T-cell (primary cell): ENCODE data around the gene C8G. TPM values are rescaled to one million over a fixed set of nuclear protein-coding genes. Genes with fewer than 3 reads are reported as not detected.

Experiments
- ATAC-seq, 4 experiments: fragments of 200-7000 bp in 3 of 4; fragments of 150-1000 bp in 1 of 4; cut with Tn5 transposase; replicated peaks in 1 of 4; 1 replicate in 3 of 4; 2 replicates in 1 of 4; pipeline ENCODE4 v1.10.0; 2021; ENCODE audit warnings: moderate library complexity in 3 of 4, mild to moderate bottlenecking in 2 of 4, moderate number of reproducible peaks in 1 of 4
- CTCF ChIA-PET, 2 donors: fragments of 300-600 bp; sonication (Branson Sonifier 250); formaldehyde crosslinking; loops; one replicate each; lab custom pipeline; 2022; ENCODE audit warnings: antibody characterized with exemption in 2 of 2; lab: Charles Lee
- POLR2A ChIA-PET, 2 donors: fragments of 300-600 bp; sonication (Branson Sonifier 250); formaldehyde crosslinking; loops; one replicate each; lab custom pipeline; 2022; ENCODE audit warnings: antibody characterized with exemption in 2 of 2; lab: Charles Lee
- DNase-seq, 35 experiments: peaks; one replicate each; pipeline versions ENCODE4 v3.0.0 to v3.0.0-alpha.2; 2013 to 2023
- H3K27ac ChIP-seq: one replicate; pipeline ENCODE4 v1.5.1; 2013; ENCODE audit warnings: low read length
- H3K27me3 ChIP-seq, 2 experiments: replicated peaks in 1 of 2; 1 replicate in 1 of 2; 2 replicates in 1 of 2; pipeline versions ENCODE4 v1.6.1 to v1.7.0; 2013; ENCODE audit warnings: low read length in 1 of 2, mixed read lengths in 1 of 2; ENCODE audit not compliant: control insufficient read depth in 2 of 2, insufficient read depth in 2 of 2; ENCODE audit errors: extremely low read depth in 1 of 2
- H3K36me3 ChIP-seq, 2 donors: 1 replicate in 1 of 2; 2 replicates in 1 of 2; pipeline versions ENCODE4 v1.6.1 to v1.7.0; 2013; ENCODE audit warnings: low read length in 1 of 2; ENCODE audit not compliant: control insufficient read depth in 2 of 2, insufficient read depth in 1 of 2; ENCODE audit errors: extremely low read depth in 1 of 2
- H3K4me1 ChIP-seq, 2 experiments: 1 replicate in 1 of 2; 2 replicates in 1 of 2; pipeline versions ENCODE4 v1.6.1 to v1.7.0; 2013; ENCODE audit warnings: low read length in 2 of 2, mixed read lengths in 1 of 2; ENCODE audit not compliant: insufficient read depth in 2 of 2, control insufficient read depth in 1 of 2; ENCODE audit errors: extremely low read depth in 1 of 2
- H3K4me3 ChIP-seq, 2 donors: 1 replicate in 1 of 2; 2 replicates in 1 of 2; pipeline versions ENCODE4 v1.5.1 to v1.7.0; 2013; ENCODE audit warnings: mild to moderate bottlenecking in 2 of 2, low read length in 1 of 2, moderate library complexity in 1 of 2; ENCODE audit not compliant: control insufficient read depth in 1 of 2; ENCODE audit errors: extremely low read depth in 1 of 2
- H3K9me3 ChIP-seq: 2 replicates; pipeline ENCODE4 v1.7.0; 2013
- H3K27ac Mint-ChIP-seq, 2 donors: one replicate each; pipeline ENCODE4 v1.8.0; 2020 to 2021; ENCODE audit warnings: mild to moderate bottlenecking in 2 of 2, mixed read lengths in 2 of 2
- H3K27me3 Mint-ChIP-seq, 2 donors: one replicate each; pipeline ENCODE4 v1.8.0; 2021 to 2022; ENCODE audit warnings: mixed read lengths in 2 of 2
- H3K36me3 Mint-ChIP-seq: one replicate; pipeline ENCODE4 v1.8.0; 2021; ENCODE audit warnings: mixed read lengths
- H3K4me1 Mint-ChIP-seq, 3 donors: one replicate each; pipeline ENCODE4 v1.8.0; 2020 to 2022; ENCODE audit warnings: mixed read lengths in 3 of 3, mild to moderate bottlenecking in 1 of 3
- H3K4me3 Mint-ChIP-seq, 3 donors: one replicate each; pipeline ENCODE4 v1.8.0; 2020 to 2022; ENCODE audit warnings: mild to moderate bottlenecking in 3 of 3, mixed read lengths in 3 of 3, moderate library complexity in 3 of 3
- H3K9me3 Mint-ChIP-seq, 3 donors: one replicate each; pipeline ENCODE4 v1.8.0; 2020 to 2022; ENCODE audit warnings: mixed read lengths in 3 of 3
- WGBS: methylation state at CpG from one replicate; pipeline ENCODE4 v1.1.5; 2013; ENCODE audit warnings: missing lambda C conversion rate; ENCODE audit not compliant: insufficient coverage; 5-methylcytosine and 5-hydroxymethylcytosine counted together
- total RNA-seq, 35 experiments: library from RNA in 6 of 35; stranded (reverse) in 6 of 35; fragments of 120-200 nt in 1 of 35; gene quantifications; one replicate each; pipeline versions ENCODE4 v1.2.1 to v1.2.4 and lab custom pipeline; 2013 to 2026

Gene C8G
- total RNA-seq, 5 donors from 2014 or later (not counting 1 experiment from before 2014, with no cell fraction given): 1.7 to 3.8 (median 3.2) TPM

- no peaks in the 10 kb centered on the region for H3K9me3 Mint-ChIP-seq
- H3K4me3 ChIP-seq: no peak overlapping the region
- H3K4me1 Mint-ChIP-seq: peaks cover 9 to 25% (median 12%) of the 10 kb centered on the region in 3 donors
- peak overlapping the region; percentile 17 to 81 (median 59) for H3K4me3 Mint-ChIP-seq
- ChIA-PET POLR2A (no interaction called here), CTCF (interaction anchor here (0.9 to 1.6 kb wide), 5 partner anchors 81 to 90 kb away, joined by 3 to 19 read pairs (median 4); partner anchors contain the start of gene FUT7 (in 1 of the 2))
- H3K9me3 ChIP-seq: no peaks in the 10 kb centered on the region
- H3K36me3 Mint-ChIP-seq: no peaks in the 10 kb centered on the region
- H3K4me1 ChIP-seq: peaks cover 7 to 64% of the 10 kb centered on the region in 2 experiments
- no peak for ATAC-seq
- WGBS: 39% methylated on average over 5 of the region's 15 CpGs
- no peaks in the 10 kb centered on the region for H3K27me3 Mint-ChIP-seq
- peak in 1 of 35 experiments; percentile 40 for DNase-seq
- H3K27me3 ChIP-seq: no peaks in the 10 kb centered on the region
- H3K36me3 ChIP-seq: no peaks in the 10 kb centered on the region
- H3K27ac ChIP-seq: no peak overlapping the region
- peak overlapping the region; percentile 46 to 55 for H3K27ac Mint-ChIP-seq
Observed at GRCh38 chr9:136947955-136948510, 3.0 kb downstream of the C8G start.

DNA sequence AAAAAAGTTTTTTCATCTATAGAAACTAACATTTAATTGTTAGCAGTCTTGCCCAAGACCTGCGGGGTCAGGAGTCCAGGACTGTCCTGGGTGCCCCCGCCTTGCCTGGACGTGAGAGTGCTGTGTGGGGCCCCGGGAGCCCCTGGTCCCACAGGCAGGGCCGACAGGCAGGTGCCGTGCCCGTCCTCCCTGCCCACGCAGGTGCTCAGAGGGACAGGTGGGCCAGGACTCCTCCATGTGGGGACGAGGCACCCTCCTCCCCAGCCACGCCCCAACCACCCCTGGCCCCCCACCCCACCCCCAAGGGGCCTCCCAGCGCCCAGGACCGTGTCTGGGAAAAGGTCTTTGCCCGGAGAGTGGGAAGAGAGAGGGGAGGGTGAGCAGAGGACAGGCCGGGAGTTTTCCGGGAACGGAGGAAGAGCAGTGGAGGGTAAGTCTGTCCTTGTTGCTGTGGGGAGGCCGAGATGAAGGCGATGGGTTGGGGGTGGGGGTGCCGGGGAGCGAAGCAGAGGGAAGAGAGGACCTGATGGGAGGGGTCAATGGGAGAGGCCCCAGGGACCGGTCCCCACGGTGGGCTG, 4.3 kb downstream of the C8G start:
- H3K4me3 Mint-ChIP-seq: peak overlapping the region; percentile 80 to 81 (median 81)
- ChIA-PET POLR2A (no interaction called here), CTCF (no interaction called here)
- H3K4me3 ChIP-seq: peak overlapping the region; percentile 52 to 65
- no peaks in the 10 kb centered on the region for H3K36me3 Mint-ChIP-seq
- peak overlapping the region; percentile 57 for H3K27ac ChIP-seq
- no peaks in the 10 kb centered on the region for H3K9me3 Mint-ChIP-seq
- peak overlapping the region; percentile 88 to 90 for H3K27ac Mint-ChIP-seq
- ATAC-seq (peak in 2 of 4 experiments; percentile 0 to 5), DNase-seq (peak in 1 of 35 experiments; percentile 3)
- peaks cover 5 to 55% of the 10 kb centered on the region in 2 experiments for H3K4me1 ChIP-seq
- WGBS: 12% methylated on average over 14 of the region's 22 CpGs
- H3K36me3 ChIP-seq: no peaks in the 10 kb centered on the region
- H3K27me3 Mint-ChIP-seq: no peaks in the 10 kb centered on the region
- H3K9me3 ChIP-seq: no peaks in the 10 kb centered on the region
- H3K27me3 ChIP-seq: no peaks in the 10 kb centered on the region
- peaks cover 9 to 22% (median 12%) of the 10 kb centered on the region in 3 donors for H3K4me1 Mint-ChIP-seq

DNA sequence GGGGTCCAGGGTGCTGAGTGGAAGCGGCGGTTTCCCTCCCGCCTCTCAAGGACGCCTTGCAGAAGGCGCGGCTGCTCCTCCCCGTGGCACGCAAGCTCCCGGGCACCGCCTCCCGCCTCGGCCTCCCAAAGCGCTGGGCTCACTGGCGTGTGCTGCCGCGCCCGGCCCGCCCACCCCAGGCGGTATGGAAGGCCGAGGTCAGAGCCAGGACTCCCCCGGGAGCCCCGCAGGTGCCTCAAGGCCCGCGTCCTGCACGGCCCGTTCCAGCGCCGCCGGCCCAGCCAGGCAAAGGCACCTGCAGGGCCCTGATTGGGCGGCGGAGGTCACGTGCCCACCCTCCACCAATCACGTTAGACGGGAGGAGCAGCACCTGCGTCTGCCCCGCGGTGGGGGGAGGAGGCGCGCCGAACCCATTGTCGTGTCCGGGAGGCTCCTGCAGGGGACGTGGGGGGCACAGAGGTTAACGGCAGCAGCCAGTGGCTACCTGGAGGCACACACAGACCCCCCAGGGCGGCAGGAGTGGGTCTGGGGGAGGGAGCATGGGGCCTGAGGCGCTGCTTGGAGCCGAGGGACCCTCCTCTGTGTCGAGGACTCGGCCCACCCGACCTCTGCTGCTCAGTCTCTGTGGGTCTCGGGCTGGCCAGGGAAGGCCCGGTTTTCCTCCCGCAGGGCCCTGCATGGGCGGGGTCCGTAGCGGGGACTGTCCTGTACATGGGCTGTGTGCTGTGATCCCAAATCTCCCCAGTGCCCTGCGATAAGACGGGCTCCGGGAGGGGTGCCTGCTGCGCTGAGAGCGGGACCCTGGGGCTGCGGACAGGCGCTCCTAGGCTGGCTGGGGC, 5.0 kb downstream of the C8G start:
- Mint-ChIP-seq H3K4me1 (peaks cover 5 to 18% (median 7%) of the 10 kb centered on the region in 3 donors), H3K27ac (peak overlapping the region; percentile 90 to 93), H3K27me3 (no peaks in the 10 kb centered on the region), H3K9me3 (no peaks in the 10 kb centered on the region), H3K4me3 (peak overlapping the region; percentile 80 to 81 (median 81)), H3K36me3 (no peaks in the 10 kb centered on the region)
- WGBS: 10% methylated on average over 56 of the region's 63 CpGs
- ChIA-PET POLR2A (no interaction called here), CTCF (no interaction called here)
- ATAC-seq (peak; percentile 94 to 97 (median 95)), DNase-seq (peak; percentile 91 to 99 (median 97))
- Histone ChIP-seq H3K4me3 (peak overlapping the region; percentile 52 to 65), H3K9me3 (no peaks in the 10 kb centered on the region), H3K4me1 (peaks cover 5 to 51% of the 10 kb centered on the region in 2 experiments), H3K27ac (peak overlapping the region; percentile 67), H3K27me3 (peaks cover 0 to 3% of the 10 kb centered on the region in 2 experiments), H3K36me3 (no peaks in the 10 kb centered on the region)

DNA sequence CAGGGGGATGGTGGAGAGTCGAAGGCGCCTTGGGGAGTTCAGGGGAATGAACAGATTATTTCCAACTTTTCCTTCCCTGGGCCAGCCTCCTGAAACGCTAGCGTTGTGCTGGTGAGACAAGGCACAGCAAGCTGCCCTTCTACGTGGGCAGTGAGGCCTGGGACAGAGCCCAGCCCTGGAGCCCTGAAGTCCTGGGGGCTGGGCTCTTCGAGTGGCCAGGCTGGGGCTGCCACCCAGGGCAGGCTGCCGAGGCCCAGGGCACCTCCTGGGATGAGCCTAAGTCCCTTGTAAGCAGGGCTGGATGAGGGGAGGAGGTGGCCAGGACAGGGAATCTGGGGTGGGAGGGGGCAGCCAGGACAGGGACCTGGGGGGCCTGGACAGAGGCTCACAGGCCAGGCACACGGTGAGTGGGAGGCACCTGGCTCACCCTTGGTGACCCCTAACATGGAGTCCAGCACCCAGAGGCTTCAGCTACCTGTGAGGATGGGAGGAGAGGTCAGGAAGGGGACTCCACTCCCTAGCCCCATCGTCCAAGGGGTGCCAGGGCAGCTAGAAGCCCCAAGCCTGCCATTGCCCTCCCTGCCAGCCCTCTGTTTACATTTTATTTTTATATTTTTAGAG, 5.7 kb downstream of the C8G start:
- Mint-ChIP-seq H3K27ac (peak overlapping the region; percentile 85 to 93), H3K4me3 (peak overlapping the region; percentile 72 to 81 (median 79)), H3K9me3 (no peaks in the 10 kb centered on the region), H3K36me3 (no peaks in the 10 kb centered on the region), H3K27me3 (no peaks in the 10 kb centered on the region), H3K4me1 (peaks cover 5 to 16% (median 6%) of the 10 kb centered on the region in 3 donors)
- 70% methylated on average over 5 of the region's 9 CpGs for WGBS
- Histone ChIP-seq H3K4me3 (peak overlapping the region; percentile 52 to 65), H3K4me1 (peaks cover 5 to 45% of the 10 kb centered on the region in 2 experiments), H3K27me3 (peaks cover 0 to 3% of the 10 kb centered on the region in 2 experiments), H3K36me3 (no peaks in the 10 kb centered on the region), H3K27ac (peak overlapping the region; percentile 67), H3K9me3 (no peaks in the 10 kb centered on the region)
- DNase-seq (peak in 1 of 35 experiments; percentile 2), ATAC-seq (no peak)
- POLR2A ChIA-PET: no interaction called here
- CTCF ChIA-PET: interaction anchor here in 1 of 2 donors (0.9 kb wide), 1 partner anchor 81 kb away, joined by 4 read pairs; the partner anchor contains the start of gene FUT7

- peaks cover 5 to 40% of the 10 kb centered on the region in 2 experiments for H3K4me1 ChIP-seq
- Mint-ChIP-seq H3K9me3 (peaks cover 0 to 2% (median 0%) of the 10 kb centered on the region in 3 donors), H3K4me1 (peaks cover 6 to 16% (median 6%) of the 10 kb centered on the region in 3 donors)
Observed at GRCh38 chr9:136951541-136952320, 6.7 kb downstream of the C8G start, which contains the start of gene LCN12. Gene LCN12, plus strand, starts transcription at chr9:136952273. Its CDS starts 55 bp downstream, at chr9:136952328.

More at GRCh38 chr9:136951541-136952320, 6.7 kb downstream of the C8G start, which contains the start of gene LCN12:
- ChIA-PET POLR2A (no interaction called here), CTCF (interaction anchor here in 1 of 2 donors (0.9 kb wide), 1 partner anchor 80 kb away, joined by 4 read pairs; the partner anchor contains the start of gene FUT7)
- H3K36me3 ChIP-seq: no peaks in the 10 kb centered on the region
- no peaks in the 10 kb centered on the region for H3K9me3 ChIP-seq
- Mint-ChIP-seq H3K36me3 (no peaks in the 10 kb centered on the region), H3K27me3 (no peaks in the 10 kb centered on the region), H3K4me3 (peak within 1 kb of the TSS in 1 of 3 donors; percentile 81), H3K27ac (no peak within 1 kb of the TSS)
- WGBS: 96% methylated on average over 9 of the region's 14 CpGs
- DNase-seq (peak in 1 of 35 experiments; percentile 2), ATAC-seq (no peak)
- no peak within 1 kb of the TSS for H3K4me3 ChIP-seq
- H3K27ac ChIP-seq: no peak within 1 kb of the TSS
- peaks cover 0 to 3% of the 10 kb centered on the region in 2 experiments for H3K27me3 ChIP-seq
